Activated T-helper 1 cell treated with anti-CD3 and anti-CD28 coated beads, Interleukin-2, amount 50 U/mL, for 16 hours (primary cell): ENCODE measurements around the gene IGFN1.
"Not testable (repeated sequence)": the region's sequence is repeated elsewhere in the genome, so short reads cannot be mapped to it uniquely, and the experiment has no call there.

ENCODE experiments used
- DNase-seq, 2 donors: peaks; one replicate each; pipeline ENCODE4 v3.0.0-alpha.2; 2020; ENCODE audit warnings: low read depth in 1 of 2, low spot score in 1 of 2

IGFN1 gene

GRCh38 chr1:201163036-201163435, 27.6 kb upstream of the IGFN1 start:
- DNase-seq: not testable (repeated sequence)

GRCh38 chr1:201163707-201164106, 26.9 kb upstream of the IGFN1 start:
- no peak for DNase-seq

GRCh38 chr1:201164645-201165044, 26.0 kb upstream of the IGFN1 start:
- DNase-seq: no peak

GRCh38 chr1:201167041-201167991, 23.3 kb upstream of the IGFN1 start:
- no peak for DNase-seq

- no peak for DNase-seq
These were observed 21.4 kb upstream of the IGFN1 start for GRCh38 chr1:201169203-201169602.

GRCh38 chr1:201169971-201170532, 20.6 kb upstream of the IGFN1 start:
- DNase-seq: no peak

GRCh38 chr1:201170533-201171062, 20.0 kb upstream of the IGFN1 start:
- peak; percentile 41 to 73 for DNase-seq

GRCh38 chr1:201171063-201172036, 19.3 kb upstream of the IGFN1 start:
- DNase-seq: peak in 1 of 2 donors; percentile 42

GRCh38 chr1:201172326-201172725, 18.3 kb upstream of the IGFN1 start:
- no peak for DNase-seq

GRCh38 chr1:201172999-201173610, 17.5 kb upstream of the IGFN1 start:
- DNase-seq: no peak

GRCh38 chr1:201173736-201174135, 16.9 kb upstream of the IGFN1 start:
- DNase-seq: no peak

GRCh38 chr1:201175820-201176500, 14.7 kb upstream of the IGFN1 start:
- DNase-seq: no peak

- DNase-seq: no peak
These were observed 13.7 kb upstream of the IGFN1 start for GRCh38 chr1:201176940-201177339.

- no peak for DNase-seq
These were observed 11.9 kb upstream of the IGFN1 start for GRCh38 chr1:201178718-201179117.

GRCh38 chr1:201180141-201180540, 10.5 kb upstream of the IGFN1 start:
- DNase-seq: no peak

- no peak for DNase-seq
These were observed 9.7 kb upstream of the IGFN1 start for GRCh38 chr1:201180901-201181300.

- no peak for DNase-seq
These were observed 9.3 kb upstream of the IGFN1 start for GRCh38 chr1:201181323-201181722.

- DNase-seq: no peak
These were observed 8.9 kb upstream of the IGFN1 start for GRCh38 chr1:201181726-201182125.

GRCh38 chr1:201183209-201183608, 7.4 kb upstream of the IGFN1 start:
- no peak for DNase-seq

- no peak for DNase-seq
These were observed 6.9 kb upstream of the IGFN1 start for GRCh38 chr1:201183753-201184152.
